GM12801 (cell line): ENCODE data around the gene PLPPR1.

Experiments
- TF ChIP-seq, protein P1 (sequence below): IDR thresholded peaks from one replicate; pipeline ENCODE4 v1.5.1; 2011; ENCODE audit warnings: control low read depth; ENCODE audit not compliant: insufficient read length; ENCODE audit errors: extremely low read depth

Gene PLPPR1

DNA sequence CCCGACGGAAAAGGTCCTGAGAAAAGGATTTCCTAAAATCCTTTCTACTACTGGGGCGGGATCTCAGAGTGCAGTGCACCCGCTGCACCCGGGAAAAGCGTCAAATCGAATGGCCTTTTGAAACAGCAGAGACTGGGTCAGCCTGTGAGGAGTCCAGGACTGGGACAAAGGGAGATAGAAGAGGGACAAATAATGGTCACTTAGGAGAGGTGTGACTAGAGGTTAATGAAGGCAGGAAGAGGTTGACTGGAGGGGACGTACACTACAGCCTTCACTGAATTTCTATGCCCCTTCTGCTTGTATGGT lies 1.5 kb downstream of the PLPPR1 start:
- TF ChIP-seq, protein P1, sequence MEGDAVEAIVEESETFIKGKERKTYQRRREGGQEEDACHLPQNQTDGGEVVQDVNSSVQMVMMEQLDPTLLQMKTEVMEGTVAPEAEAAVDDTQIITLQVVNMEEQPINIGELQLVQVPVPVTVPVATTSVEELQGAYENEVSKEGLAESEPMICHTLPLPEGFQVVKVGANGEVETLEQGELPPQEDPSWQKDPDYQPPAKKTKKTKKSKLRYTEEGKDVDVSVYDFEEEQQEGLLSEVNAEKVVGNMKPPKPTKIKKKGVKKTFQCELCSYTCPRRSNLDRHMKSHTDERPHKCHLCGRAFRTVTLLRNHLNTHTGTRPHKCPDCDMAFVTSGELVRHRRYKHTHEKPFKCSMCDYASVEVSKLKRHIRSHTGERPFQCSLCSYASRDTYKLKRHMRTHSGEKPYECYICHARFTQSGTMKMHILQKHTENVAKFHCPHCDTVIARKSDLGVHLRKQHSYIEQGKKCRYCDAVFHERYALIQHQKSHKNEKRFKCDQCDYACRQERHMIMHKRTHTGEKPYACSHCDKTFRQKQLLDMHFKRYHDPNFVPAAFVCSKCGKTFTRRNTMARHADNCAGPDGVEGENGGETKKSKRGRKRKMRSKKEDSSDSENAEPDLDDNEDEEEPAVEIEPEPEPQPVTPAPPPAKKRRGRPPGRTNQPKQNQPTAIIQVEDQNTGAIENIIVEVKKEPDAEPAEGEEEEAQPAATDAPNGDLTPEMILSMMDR = no peak

DNA sequence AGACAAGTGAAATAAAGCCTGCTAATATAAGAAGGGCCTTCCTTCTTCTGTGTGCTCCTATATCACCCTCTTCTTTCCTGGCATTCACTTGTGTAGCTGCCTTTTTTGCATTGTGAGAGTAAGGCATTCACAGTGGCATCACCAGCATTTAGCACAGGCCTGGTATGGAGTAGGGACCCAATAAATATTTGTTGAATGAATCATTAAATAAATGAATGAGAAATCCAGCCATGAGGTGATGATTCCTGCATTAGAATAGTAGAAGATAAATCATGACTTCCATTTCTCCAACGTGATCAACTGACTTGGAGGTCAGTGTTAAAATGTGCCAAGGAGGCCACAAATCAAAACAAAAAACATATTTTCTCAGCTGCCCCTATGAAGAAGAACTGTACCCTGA lies 3.9 kb downstream of the PLPPR1 start:
- TF ChIP-seq, protein P1 = no peak

DNA sequence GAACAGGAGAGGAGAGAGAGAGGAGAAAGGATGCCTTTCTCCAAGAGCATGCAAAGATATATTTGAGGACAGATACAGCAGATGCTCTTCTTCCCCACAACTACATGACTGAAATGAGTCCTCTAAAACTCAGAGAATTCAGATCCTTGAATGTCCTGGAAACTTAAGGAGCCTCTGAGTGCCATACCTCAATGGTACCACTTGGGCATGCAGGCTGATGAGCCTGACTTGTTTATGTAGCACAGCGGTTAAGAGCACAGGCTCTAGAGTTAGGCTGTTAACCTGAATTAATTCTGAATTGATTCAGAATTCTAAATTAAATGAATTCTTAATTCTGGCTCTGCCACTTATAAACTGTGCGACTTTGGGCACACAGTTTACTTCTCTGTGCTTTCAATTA lies 5.7 kb downstream of the PLPPR1 start:
- TF ChIP-seq, protein P1 = no peak

DNA sequence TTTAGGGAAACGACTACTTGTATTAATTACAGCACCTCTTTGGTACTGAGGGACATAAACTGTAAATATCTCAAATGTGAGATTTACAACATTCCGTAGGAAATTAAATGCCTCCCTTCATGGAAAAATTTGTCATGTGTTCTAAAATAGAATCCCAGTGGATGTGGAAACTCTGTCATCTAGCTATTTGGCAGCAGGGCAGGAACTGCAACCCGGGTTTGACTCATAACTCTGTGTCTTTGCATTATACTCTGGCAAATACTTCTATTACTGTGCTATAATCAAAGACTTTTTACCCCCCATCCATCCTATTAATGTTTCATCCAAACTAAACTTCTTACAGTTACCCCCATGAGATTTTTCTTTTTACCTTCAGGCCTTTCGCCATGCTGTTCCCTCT lies 6.6 kb downstream of the PLPPR1 start:
- TF ChIP-seq, protein P1 = no peak

DNA sequence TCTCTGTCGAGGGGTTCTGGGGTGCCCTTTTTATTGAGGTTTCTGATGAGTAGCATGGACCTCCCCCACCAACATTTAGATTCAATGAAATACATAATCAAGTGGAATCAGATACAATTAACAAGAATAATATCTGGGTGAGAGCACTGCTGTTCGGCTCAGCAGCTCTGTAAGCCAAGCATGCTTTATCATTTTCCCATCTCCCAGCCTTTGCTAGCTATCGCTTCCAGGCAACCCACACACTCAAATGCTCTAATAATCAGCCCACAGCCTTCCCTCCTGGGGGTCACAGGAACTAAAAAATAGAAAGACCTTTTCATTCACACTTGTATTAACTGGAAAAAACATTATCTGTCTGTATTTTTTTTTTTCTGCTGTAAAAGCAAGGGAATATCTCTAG lies 8.9 kb downstream of the PLPPR1 start:
- TF ChIP-seq, protein P1 = no peak

DNA sequence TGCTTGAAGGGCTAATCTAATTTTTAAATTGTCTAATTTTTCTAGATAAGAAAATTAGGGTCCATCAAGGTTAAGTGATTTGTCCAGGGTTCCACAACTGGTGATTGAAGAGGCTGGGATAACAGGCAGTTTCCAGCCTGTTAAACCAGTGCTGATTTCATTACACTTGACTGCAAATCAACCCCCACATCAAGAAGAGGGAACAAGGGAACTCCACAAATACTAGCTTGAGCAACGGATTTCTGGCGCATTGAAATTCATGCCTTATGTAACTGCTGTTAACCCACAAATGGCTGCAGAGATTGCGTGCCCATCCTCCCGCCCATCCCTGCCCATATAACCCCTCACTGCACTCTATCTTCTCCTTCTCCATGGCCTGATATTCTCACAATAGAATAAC lies 10.0 kb downstream of the PLPPR1 start:
- TF ChIP-seq, protein P1 = no peak

DNA sequence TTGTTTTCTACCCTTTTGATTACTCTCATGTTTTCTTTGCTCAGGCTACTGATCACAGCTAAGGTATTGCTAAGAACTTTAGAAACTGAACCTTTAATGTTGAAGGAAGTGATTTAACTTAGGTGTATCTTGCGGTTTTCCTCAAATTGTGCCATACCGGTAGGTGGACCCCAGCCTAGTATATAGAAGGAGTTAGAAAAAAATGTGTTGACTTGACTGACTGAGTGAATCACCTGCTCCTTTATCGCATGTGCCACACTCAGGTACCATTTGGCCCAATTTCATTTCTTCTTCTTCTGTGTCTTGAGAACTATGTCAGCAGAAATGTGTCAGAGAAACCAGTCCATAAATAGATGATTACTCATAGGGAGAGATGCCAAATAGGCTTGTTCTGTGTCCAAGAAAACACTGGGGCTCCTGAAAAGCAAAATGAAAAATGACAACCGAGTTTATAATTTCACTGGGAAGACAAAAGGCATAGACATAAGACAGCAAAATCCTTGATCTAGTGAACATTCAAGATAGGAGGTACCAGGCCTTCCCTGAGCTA lies 19.4 kb downstream of the PLPPR1 start:
- TF ChIP-seq, protein P1 = no peak

DNA sequence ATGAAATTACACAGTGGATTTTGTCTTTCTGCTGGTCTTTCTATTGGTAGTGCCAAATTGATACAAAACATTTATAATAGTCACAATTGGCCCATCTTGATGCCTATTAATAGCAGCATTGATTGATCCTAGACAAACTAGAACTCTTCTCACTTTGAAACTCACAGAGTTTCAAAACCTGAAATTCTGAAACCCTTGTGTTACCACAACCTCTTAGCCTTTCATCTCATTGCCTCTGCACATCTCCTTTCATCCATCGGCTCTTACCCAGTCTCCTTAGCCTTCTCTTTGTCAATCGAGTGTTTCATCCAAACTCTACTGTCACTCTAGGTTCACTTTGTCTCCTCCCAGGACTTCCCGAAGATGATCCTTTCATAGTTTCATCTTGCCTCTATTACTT lies 22.1 kb downstream of the PLPPR1 start:
- TF ChIP-seq, protein P1 = no peak
